Esophagus muscularis mucosa (tissue), 4 donors: ENCODE results near the gene HNRNPH1. TPM values are rescaled to one million over a fixed set of nuclear protein-coding genes. Genes with fewer than 3 reads are reported as not detected.
A peak's percentile ranks its signal among the peaks of the same experiment; 100 is the strongest.

ENCODE experiments used
- DNase-seq: peaks from one replicate; pipeline ENCODE4 v3.0.0-alpha.2; 2017; ENCODE audit errors: extremely low spot score
- H3K27ac ChIP-seq, 4 donors: fragments of 200-600 bp; sonication (generic); replicated peaks in 1 of 4; 1 replicate in 3 of 4; 2 replicates in 1 of 4; pipeline ENCODE4 v1.5.1; 2016 to 2019; ENCODE audit warnings: mild to moderate bottlenecking in 1 of 4
- H3K27me3 ChIP-seq, 4 donors: fragments of 200-600 bp; sonication (generic); one replicate each; pipeline versions ENCODE4 v1.5.1 to v1.6.0; 2016 to 2019
- H3K36me3 ChIP-seq, 4 donors: fragments of 200-600 bp; sonication (generic); one replicate each; pipeline ENCODE4 v1.5.1; 2016 to 2019
- H3K4me1 ChIP-seq, 4 donors: fragments of 200-600 bp; sonication (generic); one replicate each; pipeline ENCODE4 v1.5.1; 2016 to 2019
- H3K4me3 ChIP-seq, 4 donors: fragments of 200-600 bp; sonication (generic); 1 replicate in 2 of 4; 2 replicates in 2 of 4; pipeline ENCODE4 v1.5.1; 2016 to 2019; ENCODE audit warnings: mild to moderate bottlenecking in 4 of 4, moderate library complexity in 1 of 4
- H3K9me3 ChIP-seq, 4 donors: fragments of 200-600 bp; sonication (generic); 1 replicate in 3 of 4; 2 replicates in 1 of 4; pipeline ENCODE4 v1.5.1; 2016 to 2019
- CTCF ChIP-seq, 3 experiments: fragments of 200-600 bp in 2 of 3; fragments of 450-650 bp in 1 of 3; sonication (generic) in 2 of 3; IDR thresholded peaks; one replicate each; pipeline ENCODE4 v1.5.1; 2017 to 2019; ENCODE audit warnings: antibody characterized with exemption in 3 of 3, mild to moderate bottlenecking in 2 of 3, moderate library complexity in 1 of 3
- EP300 ChIP-seq: sonication (generic); formaldehyde crosslinking; IDR thresholded peaks from one replicate; pipeline ENCODE4 v1.6.1; 2017; ENCODE audit warnings: antibody characterized with exemption
- POLR2A ChIP-seq: fragments of 450-650 bp; IDR thresholded peaks from one replicate; pipeline ENCODE4 v1.6.1; 2017; ENCODE audit warnings: antibody characterized with exemption, moderate library complexity, mild to moderate bottlenecking, low read depth
- POLR2AphosphoS5 ChIP-seq, 2 donors: sonication (generic); formaldehyde crosslinking; IDR thresholded peaks; one replicate each; pipeline ENCODE4 v1.6.1; 2017; ENCODE audit warnings: antibody characterized with exemption in 2 of 2
- WGBS: methylation state at CpG from one replicate; pipeline ENCODE4 v1.1.5; 2018; 5-methylcytosine and 5-hydroxymethylcytosine counted together
- intact Hi-C: fragments of 100-400 bp; cut with DNase I; formaldehyde crosslinking; loops from one replicate; pipeline ENCODE4 v1.15.1; 2023
- total RNA-seq, 4 donors: library from RNA; depleted of rRNA; stranded (reverse); fragments of >200 nt; gene quantifications; one replicate each; pipeline versions ENCODE4 v1.1.0 to v1.2.1, GENCODE V29; 2016

Gene HNRNPH1
- total RNA-seq, 4 donors from 2014 or later = 234 to 369 (median 244) TPM

GRCh38 chr5:179610903-179611265, 12.6 kb downstream of the HNRNPH1 start:
- no peak for DNase-seq
- H3K27me3 ChIP-seq = no peaks in the 10 kb centered on the region
- TF ChIP-seq POLR2AphosphoS5 (IDR thresholded peaks at IDR 0.05) (no peak), POLR2A (no peak), CTCF (IDR thresholded peaks at IDR 0.05) (no peak), EP300 (no peak)
- H3K4me1 ChIP-seq = peaks cover 27 to 100% (median 93%) of the 10 kb centered on the region in 4 donors
- H3K36me3 ChIP-seq = peaks cover 63 to 99% (median 97%) of the 10 kb centered on the region in 4 donors
- peak overlapping the region; percentile 59 to 68 (median 64) for H3K27ac ChIP-seq
- intact Hi-C loops = no loop called here
- no peak overlapping the region for H3K4me3 ChIP-seq
- H3K9me3 ChIP-seq = no peaks in the 10 kb centered on the region

- no peaks in the 10 kb centered on the region for H3K9me3 ChIP-seq
- DNase-seq = no peak
- WGBS = 61% methylated on average over 15 of the region's 23 CpGs
- intact Hi-C loops = no loop called here
- peak overlapping the region; percentile 59 to 68 (median 64) for H3K27ac ChIP-seq
- H3K36me3 ChIP-seq = peaks cover 58 to 98% (median 97%) of the 10 kb centered on the region in 4 donors
- peaks cover 22 to 100% (median 93%) of the 10 kb centered on the region in 4 donors for H3K4me1 ChIP-seq
- no peak overlapping the region for H3K4me3 ChIP-seq
- TF ChIP-seq POLR2A (no peak), POLR2AphosphoS5 (IDR thresholded peaks at IDR 0.05) (peak in 1 of 2 donors; percentile 32), CTCF (IDR thresholded peaks at IDR 0.05) (no peak)
- H3K27me3 ChIP-seq = no peaks in the 10 kb centered on the region
Observed at GRCh38 chr5:179610109-179610902, 13.2 kb downstream of the HNRNPH1 start.

GRCh38 chr5:179609834-179610108, 13.7 kb downstream of the HNRNPH1 start:
- no peaks in the 10 kb centered on the region for H3K9me3 ChIP-seq
- H3K27me3 ChIP-seq = no peaks in the 10 kb centered on the region
- H3K27ac ChIP-seq = peak overlapping the region; percentile 59 to 68 (median 64)
- TF ChIP-seq EP300 = no peak
- no peak overlapping the region for H3K4me3 ChIP-seq
- intact Hi-C loops = no loop called here
- WGBS = 76% methylated on average over 8 of the region's 8 CpGs
- no peak for DNase-seq
- H3K36me3 ChIP-seq = peaks cover 53 to 93% (median 91%) of the 10 kb centered on the region in 4 donors
- H3K4me1 ChIP-seq = peaks cover 20 to 100% (median 93%) of the 10 kb centered on the region in 4 donors

- no peak overlapping the region for H3K4me3 ChIP-seq
- intact Hi-C loops = no loop called here
- H3K36me3 ChIP-seq = peaks cover 36 to 92% (median 83%) of the 10 kb centered on the region in 4 donors
- H3K27ac ChIP-seq = peak overlapping the region; percentile 59 to 81 (median 76)
- H3K27me3 ChIP-seq = no peaks in the 10 kb centered on the region
- TF ChIP-seq CTCF (IDR thresholded peaks at IDR 0.05) (no peak), EP300 (no peak), POLR2AphosphoS5 (IDR thresholded peaks at IDR 0.05) (peak in 1 of 2 donors; percentile 7)
- DNase-seq = no peak
- H3K9me3 ChIP-seq = no peaks in the 10 kb centered on the region
- WGBS = 35% methylated on average over 4 of the region's 5 CpGs
- peaks cover 20 to 90% (median 89%) of the 10 kb centered on the region in 4 donors for H3K4me1 ChIP-seq
Observed at GRCh38 chr5:179608131-179608581, 15.3 kb downstream of the HNRNPH1 start.

GRCh38 chr5:179607160-179607931, 16.1 kb downstream of the HNRNPH1 start:
- intact Hi-C loops = no loop called here
- H3K27me3 ChIP-seq = no peaks in the 10 kb centered on the region
- WGBS = 61% methylated on average over 12 of the region's 19 CpGs
- TF ChIP-seq EP300 (no peak), CTCF (IDR thresholded peaks at IDR 0.05) (no peak), POLR2AphosphoS5 (IDR thresholded peaks at IDR 0.05) (no peak), POLR2A (no peak)
- peaks cover 20 to 82% (median 81%) of the 10 kb centered on the region in 4 donors for H3K4me1 ChIP-seq
- H3K9me3 ChIP-seq = no peaks in the 10 kb centered on the region
- H3K4me3 ChIP-seq = no peak overlapping the region
- H3K27ac ChIP-seq = peak overlapping the region; percentile 59 to 81 (median 76)
- DNase-seq = no peak
- peaks cover 33 to 92% (median 83%) of the 10 kb centered on the region in 4 donors for H3K36me3 ChIP-seq
